Body of pancreas (tissue), 4 donors: ENCODE data around the gene DYSF. TPM values are rescaled to one million over a fixed set of nuclear protein-coding genes. Genes with fewer than 3 reads are reported as not detected.

Experiments used
- ATAC-seq: fragments of 150-250 bp; one replicate; pipeline ENCODE4 v1.9.1; 2016
- DNase-seq, 4 donors: peaks; one replicate each; pipeline ENCODE4 v3.0.0-alpha.2; 2019
- H3K27ac ChIP-seq, 4 donors: fragments of 200-600 bp; sonication (generic); 1 replicate in 3 of 4; 2 replicates in 1 of 4; pipeline versions ENCODE4 v1.5.1 to v1.6.1; 2016 to 2019; ENCODE audit warnings: mild to moderate bottlenecking in 1 of 4, mixed read lengths in 1 of 4, moderate library complexity in 1 of 4
- H3K27me3 ChIP-seq, 2 donors: fragments of 200-600 bp; sonication (generic); one replicate each; pipeline ENCODE4 v1.6.0; 2016; ENCODE audit warnings: mild to moderate bottlenecking in 1 of 2
- H3K36me3 ChIP-seq, 2 donors: fragments of 200-600 bp; sonication (generic); replicated peaks in 1 of 2; 2 replicates each; pipeline ENCODE4 v1.5.1; 2016; ENCODE audit warnings: low read depth in 2 of 2; ENCODE audit not compliant: insufficient read depth in 1 of 2
- H3K4me1 ChIP-seq: fragments of 200-600 bp; sonication (generic); one replicate; pipeline ENCODE4 v1.6.0; 2016
- H3K4me3 ChIP-seq, 2 donors: fragments of 200-600 bp; sonication (generic); 1 replicate in 1 of 2; 2 replicates in 1 of 2; pipeline ENCODE4 v1.5.1; 2016 to 2019
- H3K9me3 ChIP-seq, 3 donors: fragments of 200-600 bp; sonication (generic); 1 replicate in 2 of 3; 2 replicates in 1 of 3; pipeline ENCODE4 v1.5.1; 2016
- POLR2A ChIP-seq, 3 donors: fragments of 450-650 bp; IDR thresholded peaks; one replicate each; pipeline ENCODE4 v1.6.1; 2016; ENCODE audit warnings: antibody characterized with exemption in 3 of 3, mild to moderate bottlenecking in 2 of 3
- WGBS, 2 donors: methylation state at CpG; one replicate each; pipeline ENCODE4 v1.1.5; 2017; 5-methylcytosine and 5-hydroxymethylcytosine counted together
- intact Hi-C: fragments of 100-400 bp; cut with DNase I; formaldehyde crosslinking; loops from one replicate; pipeline ENCODE4 v1.15.1; 2023
- total RNA-seq, 2 donors: library from RNA; depleted of rRNA; stranded (reverse); fragments of >200 nt; gene quantifications; one replicate each; pipeline ENCODE4 v1.1.0, GENCODE V29; 2016
- TF ChIP-seq, protein P1 (sequence below), 7 experiments: fragments of 450-650 bp in 4 of 7; fragments of 200-600 bp in 3 of 7; sonication (generic) in 3 of 7; IDR thresholded peaks; one replicate each; pipeline ENCODE4 v1.5.1; 2016 to 2019; ENCODE audit warnings: antibody characterized with exemption in 7 of 7

The DYSF gene
- total RNA-seq, 2 donors from 2014 or later: 3.1 to 10.9 TPM

- no peaks in the 10 kb centered on the region for H3K4me1 ChIP-seq
- H3K27ac ChIP-seq: no peak overlapping the region
- DNase-seq: no peak
- no peak overlapping the region for H3K4me3 ChIP-seq
- WGBS, 2 donors: 73 to 75% methylated on average over 18 to 19 of the region's 20 CpGs
- TF ChIP-seq, protein P1, sequence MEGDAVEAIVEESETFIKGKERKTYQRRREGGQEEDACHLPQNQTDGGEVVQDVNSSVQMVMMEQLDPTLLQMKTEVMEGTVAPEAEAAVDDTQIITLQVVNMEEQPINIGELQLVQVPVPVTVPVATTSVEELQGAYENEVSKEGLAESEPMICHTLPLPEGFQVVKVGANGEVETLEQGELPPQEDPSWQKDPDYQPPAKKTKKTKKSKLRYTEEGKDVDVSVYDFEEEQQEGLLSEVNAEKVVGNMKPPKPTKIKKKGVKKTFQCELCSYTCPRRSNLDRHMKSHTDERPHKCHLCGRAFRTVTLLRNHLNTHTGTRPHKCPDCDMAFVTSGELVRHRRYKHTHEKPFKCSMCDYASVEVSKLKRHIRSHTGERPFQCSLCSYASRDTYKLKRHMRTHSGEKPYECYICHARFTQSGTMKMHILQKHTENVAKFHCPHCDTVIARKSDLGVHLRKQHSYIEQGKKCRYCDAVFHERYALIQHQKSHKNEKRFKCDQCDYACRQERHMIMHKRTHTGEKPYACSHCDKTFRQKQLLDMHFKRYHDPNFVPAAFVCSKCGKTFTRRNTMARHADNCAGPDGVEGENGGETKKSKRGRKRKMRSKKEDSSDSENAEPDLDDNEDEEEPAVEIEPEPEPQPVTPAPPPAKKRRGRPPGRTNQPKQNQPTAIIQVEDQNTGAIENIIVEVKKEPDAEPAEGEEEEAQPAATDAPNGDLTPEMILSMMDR (IDR thresholded peaks at IDR 0.05): no peak
- TF ChIP-seq POLR2A (IDR thresholded peaks at IDR 0.05): no peak
- no peaks in the 10 kb centered on the region for H3K27me3 ChIP-seq
- no peaks in the 10 kb centered on the region for H3K36me3 ChIP-seq
- intact Hi-C loops: no loop called here
- H3K9me3 ChIP-seq: no peaks in the 10 kb centered on the region
- no peak for ATAC-seq
Measured at GRCh38 chr2:71506222-71507153, 53.1 kb downstream of the DYSF start.

DNA sequence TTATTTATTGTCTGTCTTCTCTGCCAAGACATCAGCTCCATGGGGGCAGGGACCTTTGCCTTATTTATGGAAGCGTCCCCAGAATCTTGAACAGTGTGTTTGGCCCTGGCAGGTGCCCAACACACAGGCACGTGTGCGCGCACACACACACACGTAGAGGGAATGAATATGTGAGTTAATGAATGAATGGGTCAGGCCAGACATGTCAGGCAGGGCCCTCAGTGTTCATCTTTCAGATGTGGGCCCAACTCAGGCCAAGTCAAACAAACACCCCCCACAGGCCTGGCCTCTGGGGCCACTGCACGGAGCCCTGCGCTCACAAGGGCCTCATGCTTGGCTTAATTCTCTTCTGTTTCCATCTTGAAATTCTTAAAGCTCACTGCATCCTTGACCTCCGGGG lies 54.1 kb downstream of the DYSF start:
- no peaks in the 10 kb centered on the region for H3K4me1 ChIP-seq
- TF ChIP-seq POLR2A (IDR thresholded peaks at IDR 0.05): no peak
- TF ChIP-seq, protein P1 (IDR thresholded peaks at IDR 0.05): no peak
- WGBS, 2 donors: 72 to 76% methylated on average over 8 of the region's 8 CpGs
- intact Hi-C loops: no loop called here
- H3K27ac ChIP-seq: no peak overlapping the region
- no peaks in the 10 kb centered on the region for H3K36me3 ChIP-seq
- no peak overlapping the region for H3K4me3 ChIP-seq
- no peaks in the 10 kb centered on the region for H3K9me3 ChIP-seq
- DNase-seq: no peak
- no peaks in the 10 kb centered on the region for H3K27me3 ChIP-seq
- ATAC-seq: no peak

DNA sequence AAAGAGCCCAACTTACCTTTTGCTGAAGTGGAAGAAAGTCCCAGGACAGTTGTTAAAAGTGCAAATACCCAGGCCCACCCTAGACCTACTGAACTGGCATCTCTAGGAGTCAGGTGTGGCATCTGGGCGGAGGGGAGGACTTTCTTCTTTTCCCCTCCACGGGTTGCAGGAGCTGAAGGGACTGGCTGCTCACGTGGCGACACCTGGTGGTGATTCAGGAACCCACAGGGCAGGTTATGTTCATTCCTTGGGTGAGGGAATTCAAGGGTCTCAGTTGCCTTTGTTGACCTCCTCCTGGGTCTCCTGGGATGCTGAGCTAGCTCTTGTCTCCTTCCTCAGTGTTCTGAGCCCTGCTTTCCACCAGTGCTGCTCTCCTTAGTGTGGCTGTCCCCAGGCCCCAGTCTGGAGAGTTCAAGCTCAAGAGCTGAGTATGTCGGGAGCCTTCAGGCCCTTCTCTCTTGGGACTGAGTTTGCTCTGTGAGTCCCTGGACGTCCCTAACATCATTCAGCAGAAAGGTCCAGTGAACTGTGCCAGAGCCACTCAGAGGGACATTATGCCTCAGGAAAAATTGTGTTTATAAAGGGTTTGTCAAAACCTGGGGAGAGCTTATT lies 56.9 kb downstream of the DYSF start:
- Histone ChIP-seq H3K4me3 (no peak overlapping the region), H3K9me3 (no peaks in the 10 kb centered on the region), H3K4me1 (no peaks in the 10 kb centered on the region), H3K27me3 (no peaks in the 10 kb centered on the region), H3K36me3 (no peaks in the 10 kb centered on the region), H3K27ac (no peak overlapping the region)
- DNase-seq (peak; percentile 72 to 78 (median 72)), ATAC-seq (peak; percentile 66)
- intact Hi-C loops: loop anchor here (2.0 kb wide), 1 partner anchor 210 kb away; no protein-coding TSS in a partner anchor
- WGBS, 2 donors: 17 to 19% methylated on average over 6 of the region's 6 CpGs
- TF ChIP-seq, protein P1 (IDR thresholded peaks at IDR 0.05): peak; percentile 77 to 90 (median 82)
- TF ChIP-seq POLR2A (IDR thresholded peaks at IDR 0.05): no peak

DNA sequence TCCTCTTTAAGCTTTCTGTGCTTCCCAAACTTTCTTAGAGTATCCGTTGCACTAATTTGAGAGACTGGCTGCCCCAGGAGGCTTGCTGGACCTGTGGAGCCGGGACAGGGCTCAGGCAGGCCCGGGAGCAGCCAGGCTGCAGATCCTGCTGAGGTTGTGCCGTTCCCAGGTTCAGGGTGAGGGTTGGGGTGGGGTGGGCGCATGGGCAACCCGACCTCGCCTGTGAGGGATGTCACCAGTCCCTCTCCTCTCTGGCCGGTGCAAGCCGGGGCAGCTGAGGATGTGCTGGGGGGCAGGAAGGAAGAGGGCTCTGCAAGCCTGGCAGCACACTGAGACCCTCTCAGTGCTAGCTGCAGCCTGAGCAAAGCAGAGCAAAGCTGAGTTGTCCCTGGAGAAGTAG lies 57.6 kb downstream of the DYSF start:
- no peak overlapping the region for H3K27ac ChIP-seq
- H3K27me3 ChIP-seq: no peaks in the 10 kb centered on the region
- no peaks in the 10 kb centered on the region for H3K36me3 ChIP-seq
- H3K9me3 ChIP-seq: no peaks in the 10 kb centered on the region
- intact Hi-C loops: loop anchor here (2.0 kb wide), 1 partner anchor 210 kb away; no protein-coding TSS in a partner anchor
- TF ChIP-seq POLR2A (IDR thresholded peaks at IDR 0.05): no peak
- TF ChIP-seq, protein P1 (IDR thresholded peaks at IDR 0.05): no peak
- no peak overlapping the region for H3K4me3 ChIP-seq
- H3K4me1 ChIP-seq: no peaks in the 10 kb centered on the region
- 67 to 73% methylated on average over 5 to 9 of the region's 9 CpGs for WGBS, 2 donors
- DNase-seq (no peak), ATAC-seq (no peak)
